KG1 (cell line): ENCODE results near the gene MAVS.

Experiments used
- DNase-seq: peaks from one replicate; lab custom pipeline; 2025; lab: John Stamatoyannopoulos, UW

The MAVS gene

GRCh38 chr20:3911956-3912355, 65.3 kb downstream of the MAVS start:
- no peak for DNase-seq

- DNase-seq = no peak
These were observed 67.8 kb downstream of the MAVS start for GRCh38 chr20:3914446-3914845.

- DNase-seq = no peak
These were observed 69.1 kb downstream of the MAVS start for GRCh38 chr20:3915691-3916090.

GRCh38 chr20:3916364-3916763, 69.7 kb downstream of the MAVS start:
- no peak for DNase-seq

GRCh38 chr20:3919352-3919751, 72.7 kb downstream of the MAVS start:
- no peak for DNase-seq

- DNase-seq = no peak
These were observed 75.8 kb downstream of the MAVS start for GRCh38 chr20:3922223-3922982.

- no peak for DNase-seq
These were observed 76.3 kb downstream of the MAVS start for GRCh38 chr20:3922983-3923339.

GRCh38 chr20:3923818-3924217, 77.2 kb downstream of the MAVS start:
- DNase-seq = no peak

- DNase-seq = no peak
These were observed 77.9 kb downstream of the MAVS start for GRCh38 chr20:3924304-3925112.

GRCh38 chr20:3925113-3925695, 78.6 kb downstream of the MAVS start:
- no peak for DNase-seq
